ENCODE measurements around the gene APOBEC3F.

APOBEC3F gene

GRCh38 chr22:39090426-39091064, 49.9 kb downstream of the APOBEC3F start:
- no peak overlapping the region for H3K27ac ChIP-seq (ENCODE audit: low read depth, low read length)
- H3K4me1 ChIP-seq (ENCODE audit: control insufficient read depth, low read length): no peaks in the 10 kb centered on the region
- TF ChIP-seq EZH2phosphoT487 (IDR thresholded peaks at IDR 0.05; ENCODE audit: borderline replicate concordance, low read length) (no peak), CTCF (IDR thresholded peaks at IDR 0.05; ENCODE audit: low read depth, low read length, poor library complexity, severe bottlenecking) (no peak)
- H3K4me3 ChIP-seq (ENCODE audit: low read length): no peak overlapping the region
- no peaks in the 10 kb centered on the region for H3K9me3 ChIP-seq (ENCODE audit: control insufficient read depth, insufficient read depth, low read length)
- no peaks in the 10 kb centered on the region for H4K20me1 ChIP-seq (ENCODE audit: control insufficient read depth, insufficient read depth, low read depth, low read length)
- no peaks in the 10 kb centered on the region for H3K9me2 ChIP-seq (replicated peaks; ENCODE audit: control insufficient read depth, low read length)
- H3K4me2 ChIP-seq (ENCODE audit: low read length): no peak overlapping the region
- no peaks in the 10 kb centered on the region for H3K79me2 ChIP-seq (ENCODE audit: control insufficient read depth, low read length)
- H3K27me3 ChIP-seq (ENCODE audit: control insufficient read depth, low read length): no peaks in the 10 kb centered on the region
- no peaks in the 10 kb centered on the region for H3K36me3 ChIP-seq (ENCODE audit: control insufficient read depth, low read length)
- H3F3A ChIP-seq (ENCODE audit: control insufficient read depth, insufficient read depth): no peaks in the 10 kb centered on the region

GRCh38 chr22:39091126-39092081, 50.7 kb downstream of the APOBEC3F start:
- no peaks in the 10 kb centered on the region for H3K4me1 ChIP-seq (ENCODE audit: control insufficient read depth, low read length)
- H4K20me1 ChIP-seq (ENCODE audit: control insufficient read depth, insufficient read depth, low read depth, low read length): no peaks in the 10 kb centered on the region
- no peak overlapping the region for H3K27ac ChIP-seq (ENCODE audit: low read depth, low read length)
- no peaks in the 10 kb centered on the region for H3K36me3 ChIP-seq (ENCODE audit: control insufficient read depth, low read length)
- H3F3A ChIP-seq (ENCODE audit: control insufficient read depth, insufficient read depth): no peaks in the 10 kb centered on the region
- no peak overlapping the region for H3K4me3 ChIP-seq (ENCODE audit: low read length)
- H3K9me2 ChIP-seq (replicated peaks; ENCODE audit: control insufficient read depth, low read length): no peaks in the 10 kb centered on the region
- H3K9me3 ChIP-seq (ENCODE audit: control insufficient read depth, insufficient read depth, low read length): no peaks in the 10 kb centered on the region
- TF ChIP-seq EZH2phosphoT487 (IDR thresholded peaks at IDR 0.05; ENCODE audit: borderline replicate concordance, low read length) (no peak), CTCF (IDR thresholded peaks at IDR 0.05; ENCODE audit: low read depth, low read length, poor library complexity, severe bottlenecking) (no peak)
- H3K27me3 ChIP-seq (ENCODE audit: control insufficient read depth, low read length): no peaks in the 10 kb centered on the region
- no peak overlapping the region for H3K4me2 ChIP-seq (ENCODE audit: low read length)
- H3K79me2 ChIP-seq (ENCODE audit: control insufficient read depth, low read length): no peaks in the 10 kb centered on the region

GRCh38 chr22:39092111-39092862, 51.6 kb downstream of the APOBEC3F start:
- H3K79me2 ChIP-seq (ENCODE audit: control insufficient read depth, low read length): no peaks in the 10 kb centered on the region
- H3K36me3 ChIP-seq (ENCODE audit: control insufficient read depth, low read length): no peaks in the 10 kb centered on the region
- no peak overlapping the region for H3K27ac ChIP-seq (ENCODE audit: low read depth, low read length)
- no peak for TF ChIP-seq CTCF (IDR thresholded peaks at IDR 0.05; ENCODE audit: low read depth, low read length, poor library complexity, severe bottlenecking)
- TF ChIP-seq EZH2phosphoT487 (IDR thresholded peaks at IDR 0.05; ENCODE audit: borderline replicate concordance, low read length): no peak
- no peak overlapping the region for H3K4me3 ChIP-seq (ENCODE audit: low read length)
- H3K4me1 ChIP-seq (ENCODE audit: control insufficient read depth, low read length): peaks cover 6% of the 10 kb centered on the region
- no peaks in the 10 kb centered on the region for H3K9me2 ChIP-seq (replicated peaks; ENCODE audit: control insufficient read depth, low read length)
- H3K27me3 ChIP-seq (ENCODE audit: control insufficient read depth, low read length): no peaks in the 10 kb centered on the region
- no peaks in the 10 kb centered on the region for H3K9me3 ChIP-seq (ENCODE audit: control insufficient read depth, insufficient read depth, low read length)
- no peak overlapping the region for H3K4me2 ChIP-seq (ENCODE audit: low read length)
- H4K20me1 ChIP-seq (ENCODE audit: control insufficient read depth, insufficient read depth, low read depth, low read length): no peaks in the 10 kb centered on the region
- no peaks in the 10 kb centered on the region for H3F3A ChIP-seq (ENCODE audit: control insufficient read depth, insufficient read depth)

All from DOHH2 (cell line).